Measurements from ENCODE around the gene SYT9. TPM values are rescaled to one million over a fixed set of nuclear protein-coding genes. Genes with fewer than 3 reads are reported as not detected.

Gene SYT9
- total and polyA plus RNA-seq, 3 donors from 2014 or later: 2.7 to 4.1 (median 3.1) TPM

- no peak overlapping the region for H3K27ac ChIP-seq
- no peaks in the 10 kb centered on the region for H3K4me1 ChIP-seq
- WGBS, 2 donors: 63 to 72% methylated on average over 1 of the region's 1 CpG
- H3K36me3 ChIP-seq (ENCODE audit: low read depth, missing control alignments): no peaks in the 10 kb centered on the region
- H3K27me3 ChIP-seq: no peaks in the 10 kb centered on the region
- no peaks in the 10 kb centered on the region for H3K9me3 ChIP-seq
- intact Hi-C loops (cut with DNase I; ENCODE audit: low total_unique reads): no loop called here
- TF ChIP-seq POLR2A (IDR thresholded peaks at IDR 0.05): no peak
- no peak for TF ChIP-seq CTCF (IDR thresholded peaks at IDR 0.05)
- DNase-seq: no peak
- no peak overlapping the region for H3K4me3 ChIP-seq
Measured at GRCh38 chr11:7268758-7269157, 17.1 kb downstream of the SYT9 start.

- intact Hi-C loops (cut with DNase I; ENCODE audit: low total_unique reads): no loop called here
- H3K27ac ChIP-seq: no peak overlapping the region
- H3K27me3 ChIP-seq: no peaks in the 10 kb centered on the region
- 75 to 87% methylated on average over 3 of the region's 3 CpGs for WGBS, 2 donors
- no peak for TF ChIP-seq POLR2A (IDR thresholded peaks at IDR 0.05)
- no peak for TF ChIP-seq CTCF (IDR thresholded peaks at IDR 0.05)
- H3K9me3 ChIP-seq: no peaks in the 10 kb centered on the region
- no peaks in the 10 kb centered on the region for H3K4me1 ChIP-seq
- H3K4me3 ChIP-seq: no peak overlapping the region
- DNase-seq: no peak
- no peaks in the 10 kb centered on the region for H3K36me3 ChIP-seq (ENCODE audit: low read depth, missing control alignments)
Measured at GRCh38 chr11:7270233-7270865, 18.6 kb downstream of the SYT9 start.

GRCh38 chr11:7272373-7272772, 20.7 kb downstream of the SYT9 start:
- no peak overlapping the region for H3K4me3 ChIP-seq
- TF ChIP-seq CTCF (IDR thresholded peaks at IDR 0.05): no peak
- no peak for TF ChIP-seq POLR2A (IDR thresholded peaks at IDR 0.05)
- H3K27me3 ChIP-seq: no peaks in the 10 kb centered on the region
- H3K4me1 ChIP-seq: no peaks in the 10 kb centered on the region
- no peaks in the 10 kb centered on the region for H3K9me3 ChIP-seq
- H3K27ac ChIP-seq: no peak overlapping the region
- 48 to 52% methylated on average over 2 of the region's 2 CpGs for WGBS, 2 donors
- intact Hi-C loops (cut with DNase I; ENCODE audit: low total_unique reads): no loop called here
- H3K36me3 ChIP-seq (ENCODE audit: low read depth, missing control alignments): no peaks in the 10 kb centered on the region
- DNase-seq: no peak

DNA sequence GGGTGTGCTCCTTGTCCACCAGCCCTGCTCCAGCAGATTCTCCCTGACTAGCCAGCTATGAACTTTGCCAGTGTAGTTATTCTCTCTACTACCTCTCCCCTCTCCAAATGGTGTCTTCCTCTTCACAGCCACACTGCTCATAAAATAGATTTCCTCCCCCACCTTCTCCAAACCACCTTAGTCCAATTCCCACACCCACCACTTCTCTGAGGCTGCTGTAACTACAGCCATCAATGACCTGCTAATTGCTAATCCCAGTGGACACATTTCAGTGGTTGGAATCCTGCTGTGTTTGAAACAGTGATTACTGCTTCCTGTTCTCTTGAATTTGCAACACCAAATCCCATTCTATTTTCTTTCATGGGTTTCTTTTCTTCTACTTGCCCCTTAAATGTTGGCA, 23.4 kb downstream of the SYT9 start:
- H3K36me3 ChIP-seq (ENCODE audit: low read depth, missing control alignments): no peaks in the 10 kb centered on the region
- H3K4me3 ChIP-seq: no peak overlapping the region
- H3K27ac ChIP-seq: no peak overlapping the region
- H3K9me3 ChIP-seq: no peaks in the 10 kb centered on the region
- no peak for TF ChIP-seq CTCF (IDR thresholded peaks at IDR 0.05)
- TF ChIP-seq POLR2A (IDR thresholded peaks at IDR 0.05): no peak
- H3K4me1 ChIP-seq: no peaks in the 10 kb centered on the region
- intact Hi-C loops (cut with DNase I; ENCODE audit: low total_unique reads): no loop called here
- DNase-seq: no peak
- no peaks in the 10 kb centered on the region for H3K27me3 ChIP-seq

DNA sequence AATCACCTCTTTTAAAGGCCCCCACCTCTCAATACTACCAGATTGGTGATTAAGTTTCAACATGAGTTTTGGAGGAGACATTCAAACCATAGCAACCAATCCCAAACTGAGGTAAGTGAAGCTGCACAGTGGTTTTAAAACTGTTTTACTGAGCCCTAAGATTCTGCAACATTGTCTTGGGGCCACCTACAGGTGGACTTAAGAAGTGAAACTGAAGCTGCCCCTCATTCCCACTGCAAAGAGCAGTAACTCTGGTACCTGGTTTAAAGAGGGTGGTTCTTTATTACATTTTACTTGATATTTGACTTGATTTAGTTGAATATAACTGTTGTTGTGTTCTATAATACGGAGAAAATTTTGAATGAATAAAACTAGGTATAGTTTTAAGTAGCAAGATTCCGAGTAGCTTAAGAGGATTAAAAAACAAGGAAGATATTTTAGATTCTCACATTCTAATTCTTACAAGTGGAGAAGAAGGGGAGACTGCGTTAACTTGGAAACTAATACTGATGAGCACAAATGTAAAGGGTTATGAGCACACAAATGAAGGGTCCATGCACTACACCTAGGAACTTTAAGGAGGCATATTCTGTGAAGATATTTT, 26.7 kb downstream of the SYT9 start:
- Histone ChIP-seq H3K9me3 (no peaks in the 10 kb centered on the region), H3K27ac (no peak overlapping the region), H3K4me1 (no peaks in the 10 kb centered on the region), H3K36me3 (ENCODE audit: low read depth, missing control alignments) (no peaks in the 10 kb centered on the region), H3K27me3 (no peaks in the 10 kb centered on the region), H3K4me3 (no peak overlapping the region)
- peak; percentile 20 for DNase-seq
- 61 to 66% methylated on average over 3 of the region's 3 CpGs for WGBS, 2 donors
- TF ChIP-seq CTCF (IDR thresholded peaks at IDR 0.05) (peak; percentile 29 to 56 (median 45)), POLR2A (IDR thresholded peaks at IDR 0.05) (no peak)
- intact Hi-C loops (cut with DNase I; ENCODE audit: low total_unique reads): no loop called here
